ENCODE measurements around the gene MIB1. TPM values are rescaled to one million over a fixed set of nuclear protein-coding genes. Genes with fewer than 3 reads are reported as not detected.
A peak's percentile ranks its signal among the peaks of the same experiment; 100 is the strongest.

The MIB1 gene
- total RNA-seq, 1 experiment from 2014 or later: 48.8 TPM

GRCh38 chr18:21914739-21915319, 174.2 kb downstream of the MIB1 start:
- no peak overlapping the region for H2BK20ac ChIP-seq (ENCODE audit: low read depth, low read length, poor library complexity, severe bottlenecking)
- H3K27me3 ChIP-seq (ENCODE audit: insufficient read depth, low read length): peaks cover 10% of the 10 kb centered on the region
- H2BK15ac ChIP-seq (ENCODE audit: low read depth, low read length): no peak overlapping the region
- peaks cover 5 to 9% of the 10 kb centered on the region in 2 experiments; a peak in 2 of 4 replicates for H3K4me1 Mint-ChIP-seq
- H3K4me2 ChIP-seq (ENCODE audit: insufficient read depth, insufficient read length, low read length): no peak overlapping the region
- H3K79me1 ChIP-seq (ENCODE audit: insufficient read depth, low read depth, low read length, poor library complexity, severe bottlenecking): no peaks in the 10 kb centered on the region
- H3T11ph ChIP-seq (ENCODE audit: low read length): no peak overlapping the region
- H4K8ac ChIP-seq (replicated peaks; ENCODE audit: insufficient read length, low read depth, low read length): no peak overlapping the region
- no peak overlapping the region for H3K9ac ChIP-seq (ENCODE audit: extremely low read depth, insufficient read length, low read length)
- H4K91ac ChIP-seq (ENCODE audit: insufficient read length, low read depth, low read length): no peak overlapping the region
- peaks cover 3% of the 10 kb centered on the region in 2 experiments; a peak in 2 of 5 replicates for H3K9me3 Mint-ChIP-seq
- no CpG with 5 or more reads among the region's 2 CpGs for WGBS (ENCODE audit: extremely low coverage, insufficient read length, low lambda C conversion rate)
- no peaks in the 10 kb centered on the region for H3K36me3 Mint-ChIP-seq (ENCODE audit: insufficient read depth in 1 of 3, low read depth in 3 of 3)
- no peak overlapping the region for H2BK12ac ChIP-seq (ENCODE audit: insufficient read length, low read depth, low read length)
- H3K18ac ChIP-seq (ENCODE audit: insufficient read length, low read depth, low read length): no peak overlapping the region
- H3K4ac ChIP-seq (ENCODE audit: low read depth, low read length): no peak overlapping the region
- peaks cover 66% of the 10 kb centered on the region for H3K27me3 Mint-ChIP-seq (ENCODE audit: low read depth)
- no peak overlapping the region for H2BK5ac ChIP-seq (ENCODE audit: insufficient read length, low read length)
- no peaks in the 10 kb centered on the region for H3K23me2 ChIP-seq (ENCODE audit: insufficient read length, low read depth, low read length, poor library complexity, severe bottlenecking)
- no peak overlapping the region for H2BK120ac ChIP-seq (ENCODE audit: low read depth, low read length, poor library complexity, severe bottlenecking)
- no peak overlapping the region for H3K27ac ChIP-seq (ENCODE audit: insufficient read length, low read depth, low read length)
- no peak overlapping the region for H3K4me3 Mint-ChIP-seq
- no peak overlapping the region for H3K56ac ChIP-seq (ENCODE audit: insufficient read length, low read depth, low read length)
- no peak overlapping the region for H3K27ac Mint-ChIP-seq
- TF ChIP-seq CTCF (conservative IDR thresholded peaks at IDR 0.05): peak; percentile 81
- H4K20me1 ChIP-seq (ENCODE audit: control insufficient read depth, insufficient read depth, insufficient read length): no peaks in the 10 kb centered on the region
- no peaks in the 10 kb centered on the region for H3K9me3 ChIP-seq (ENCODE audit: control insufficient read depth, low read depth, low read length)
- DNase-seq: peak; percentile 65
- peaks cover 2% of the 10 kb centered on the region; the same call in 1 of the 2 replicates for H3K4me1 ChIP-seq (ENCODE audit: insufficient read depth, low read length)
- no peak overlapping the region for H2AK5ac ChIP-seq (ENCODE audit: insufficient read length, low read length)
- no peak overlapping the region for H2AFZ ChIP-seq (ENCODE audit: low read length)
- no peak overlapping the region for H3K23ac ChIP-seq (ENCODE audit: insufficient read length, low read depth, low read length)
- H4K5ac ChIP-seq (ENCODE audit: insufficient read length, low read depth, low read length): no peak overlapping the region
- no peak overlapping the region for H3K14ac ChIP-seq (ENCODE audit: insufficient read depth, low read length)
- H3K79me2 ChIP-seq (ENCODE audit: insufficient read depth, low read length): no peaks in the 10 kb centered on the region

All from H9 (cell line).